ENCODE data around the gene MTCL1. TPM values are rescaled to one million over a fixed set of nuclear protein-coding genes. Genes with fewer than 3 reads are reported as not detected.

MTCL1 gene
- total RNA-seq, 1 donor from 2014 or later: 100 TPM

DNA sequence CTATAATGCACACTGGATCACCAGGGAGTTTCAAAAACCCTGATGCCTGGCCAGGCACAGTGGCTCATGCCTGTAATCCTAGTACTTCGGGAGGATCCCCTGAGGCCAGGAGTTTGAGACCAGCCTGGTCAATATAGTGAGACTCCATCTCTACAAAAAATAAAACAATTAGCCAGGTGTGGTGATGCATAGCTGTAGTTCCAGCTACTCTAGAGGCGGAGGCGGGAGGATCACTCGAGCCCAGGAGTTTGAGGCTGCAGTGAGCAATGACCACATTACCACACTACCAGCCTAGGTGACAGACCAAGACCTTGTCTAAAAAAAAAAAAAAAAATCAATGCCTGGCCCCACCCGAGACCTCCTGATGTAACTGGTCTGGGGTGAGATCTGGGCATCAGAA, 137.2 kb downstream of the MTCL1 start:
- Mint-ChIP-seq H3K27ac (ENCODE audit: unreplicated experiment) (no peak overlapping the region), H3K4me1 (ENCODE audit: low read depth, unreplicated experiment) (no peaks in the 10 kb centered on the region), H3K9me3 (ENCODE audit: unreplicated experiment) (peaks cover 4% of the 10 kb centered on the region), H3K36me3 (ENCODE audit: unreplicated experiment) (no peaks in the 10 kb centered on the region), H3K27me3 (ENCODE audit: unreplicated experiment) (no peaks in the 10 kb centered on the region), H3K4me3 (ENCODE audit: unreplicated experiment) (no peak overlapping the region)
- TF ChIP-seq, protein P1, sequence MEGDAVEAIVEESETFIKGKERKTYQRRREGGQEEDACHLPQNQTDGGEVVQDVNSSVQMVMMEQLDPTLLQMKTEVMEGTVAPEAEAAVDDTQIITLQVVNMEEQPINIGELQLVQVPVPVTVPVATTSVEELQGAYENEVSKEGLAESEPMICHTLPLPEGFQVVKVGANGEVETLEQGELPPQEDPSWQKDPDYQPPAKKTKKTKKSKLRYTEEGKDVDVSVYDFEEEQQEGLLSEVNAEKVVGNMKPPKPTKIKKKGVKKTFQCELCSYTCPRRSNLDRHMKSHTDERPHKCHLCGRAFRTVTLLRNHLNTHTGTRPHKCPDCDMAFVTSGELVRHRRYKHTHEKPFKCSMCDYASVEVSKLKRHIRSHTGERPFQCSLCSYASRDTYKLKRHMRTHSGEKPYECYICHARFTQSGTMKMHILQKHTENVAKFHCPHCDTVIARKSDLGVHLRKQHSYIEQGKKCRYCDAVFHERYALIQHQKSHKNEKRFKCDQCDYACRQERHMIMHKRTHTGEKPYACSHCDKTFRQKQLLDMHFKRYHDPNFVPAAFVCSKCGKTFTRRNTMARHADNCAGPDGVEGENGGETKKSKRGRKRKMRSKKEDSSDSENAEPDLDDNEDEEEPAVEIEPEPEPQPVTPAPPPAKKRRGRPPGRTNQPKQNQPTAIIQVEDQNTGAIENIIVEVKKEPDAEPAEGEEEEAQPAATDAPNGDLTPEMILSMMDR (IDR thresholded peaks at IDR 0.05; ENCODE audit: partially characterized antibody, unreplicated experiment): no peak
- no peak for DNase-seq

DNA sequence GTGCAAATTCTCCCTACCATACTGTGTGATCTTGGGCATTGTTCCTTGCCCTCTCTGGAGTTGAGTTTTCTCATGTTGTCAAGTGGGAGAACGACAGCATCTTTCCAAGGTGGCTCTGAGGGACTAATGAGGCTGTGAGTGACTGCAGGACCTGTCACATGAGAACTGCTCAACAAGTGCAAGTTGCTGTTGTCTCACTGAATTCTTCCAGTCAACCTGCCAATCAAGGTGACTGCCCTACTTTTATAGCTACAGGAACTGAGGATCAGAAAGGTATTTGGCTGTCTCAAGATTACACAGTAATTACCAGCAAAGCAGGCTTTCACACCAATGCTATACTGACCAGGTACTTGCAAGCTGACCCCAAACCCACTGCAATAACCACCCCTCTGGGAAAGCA, 137.6 kb downstream of the MTCL1 start:
- TF ChIP-seq, protein P1 (IDR thresholded peaks at IDR 0.05; ENCODE audit: partially characterized antibody, unreplicated experiment): no peak
- peaks cover 4% of the 10 kb centered on the region for H3K9me3 Mint-ChIP-seq (ENCODE audit: unreplicated experiment)
- H3K36me3 Mint-ChIP-seq (ENCODE audit: unreplicated experiment): no peaks in the 10 kb centered on the region

DNA sequence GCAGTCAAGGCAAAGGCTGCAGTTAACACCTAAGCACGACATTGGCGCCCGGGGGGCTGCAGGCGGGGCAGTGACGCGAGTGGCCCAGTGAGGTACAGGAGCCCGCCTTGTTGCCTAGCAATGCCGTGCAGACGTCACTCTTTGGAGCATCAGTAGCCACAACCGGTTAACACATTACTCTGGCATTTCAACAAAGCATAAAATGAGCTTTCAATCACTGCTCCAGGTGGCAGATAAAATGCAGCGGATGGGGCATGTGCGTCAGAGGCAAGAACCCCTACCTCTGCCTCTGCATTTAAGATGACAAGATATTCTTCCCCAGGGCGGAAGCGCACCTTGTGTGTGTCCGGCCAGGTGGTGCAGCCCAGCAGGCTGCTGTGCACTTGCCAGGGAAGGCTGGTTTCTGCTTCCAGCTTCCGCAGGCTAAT, 139.4 kb downstream of the MTCL1 start:
- DNase-seq: no peak
- TF ChIP-seq, protein P1 (IDR thresholded peaks at IDR 0.05; ENCODE audit: partially characterized antibody, unreplicated experiment): no peak
- Mint-ChIP-seq H3K27me3 (ENCODE audit: unreplicated experiment) (peaks cover 3% of the 10 kb centered on the region), H3K27ac (ENCODE audit: unreplicated experiment) (no peak overlapping the region), H3K4me1 (ENCODE audit: low read depth, unreplicated experiment) (no peaks in the 10 kb centered on the region), H3K9me3 (ENCODE audit: unreplicated experiment) (peaks cover 3% of the 10 kb centered on the region), H3K36me3 (ENCODE audit: unreplicated experiment) (no peaks in the 10 kb centered on the region), H3K4me3 (ENCODE audit: unreplicated experiment) (no peak overlapping the region)

More for the DNA sequence above, 137.6 kb downstream of the MTCL1 start:
- Mint-ChIP-seq H3K27ac (ENCODE audit: unreplicated experiment) (no peak overlapping the region), H3K4me3 (ENCODE audit: unreplicated experiment) (no peak overlapping the region), H3K4me1 (ENCODE audit: low read depth, unreplicated experiment) (no peaks in the 10 kb centered on the region), H3K27me3 (ENCODE audit: unreplicated experiment) (no peaks in the 10 kb centered on the region)
- DNase-seq: no peak

DNA sequence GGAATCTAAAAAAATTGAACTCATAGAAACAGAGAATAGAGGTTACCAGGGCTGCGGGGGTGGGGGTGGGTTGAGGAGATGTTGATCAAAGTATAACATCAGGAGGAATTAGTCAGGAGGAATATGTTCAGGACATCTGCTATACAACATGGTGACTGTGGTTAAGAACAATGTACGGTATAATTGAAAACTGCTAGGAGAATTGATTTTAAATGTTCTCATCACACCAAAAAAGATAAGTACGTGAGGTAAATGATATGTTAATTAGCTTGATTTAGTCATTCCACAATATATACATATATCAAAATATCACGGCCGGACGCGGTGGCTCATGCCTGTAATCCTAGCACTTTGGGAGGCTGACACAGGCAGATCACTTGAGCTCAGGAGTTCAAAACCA, 140.2 kb downstream of the MTCL1 start:
- Mint-ChIP-seq H3K27me3 (ENCODE audit: unreplicated experiment) (peaks cover 3% of the 10 kb centered on the region), H3K9me3 (ENCODE audit: unreplicated experiment) (peaks cover 3% of the 10 kb centered on the region), H3K36me3 (ENCODE audit: unreplicated experiment) (no peaks in the 10 kb centered on the region), H3K4me1 (ENCODE audit: low read depth, unreplicated experiment) (no peaks in the 10 kb centered on the region), H3K4me3 (ENCODE audit: unreplicated experiment) (no peak overlapping the region), H3K27ac (ENCODE audit: unreplicated experiment) (peak overlapping the region; percentile 11)
- DNase-seq: no peak
- TF ChIP-seq, protein P1 (IDR thresholded peaks at IDR 0.05; ENCODE audit: partially characterized antibody, unreplicated experiment): no peak

DNA sequence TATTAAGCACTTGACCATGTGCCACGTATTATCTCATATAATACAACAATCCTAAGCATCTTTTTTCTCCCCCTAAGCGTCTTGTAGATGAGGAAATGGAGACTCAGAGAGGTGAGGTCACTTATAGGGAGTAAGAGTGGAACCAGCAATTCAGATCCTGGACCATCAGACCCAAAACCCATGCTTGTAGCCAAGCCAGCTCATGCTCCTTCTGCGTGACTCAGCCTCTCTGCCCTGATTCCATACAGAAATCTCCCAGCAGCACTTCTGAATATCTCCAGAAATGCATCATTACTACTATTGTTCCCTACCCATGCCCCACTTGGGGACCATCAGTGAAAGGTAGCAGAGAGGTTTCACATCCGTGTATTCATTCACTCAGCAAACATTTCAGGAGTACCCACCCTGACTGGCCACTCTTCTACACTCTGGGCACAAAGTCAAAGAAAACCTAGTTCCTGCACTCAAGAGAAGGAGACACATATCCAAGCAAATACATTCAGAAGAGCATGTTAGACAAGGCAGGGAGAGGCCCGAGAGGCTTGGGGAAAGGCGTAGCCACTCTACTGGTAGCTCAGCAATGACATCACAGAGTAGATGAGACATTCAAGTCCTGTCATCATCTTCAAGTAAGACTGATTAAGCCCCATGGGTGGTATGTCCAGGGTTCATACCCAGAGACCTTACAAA, 141.9 kb downstream of the MTCL1 start:
- H3K27me3 Mint-ChIP-seq (ENCODE audit: unreplicated experiment): peaks cover 3% of the 10 kb centered on the region
- no peaks in the 10 kb centered on the region for H3K4me1 Mint-ChIP-seq (ENCODE audit: low read depth, unreplicated experiment)
- peaks cover 3% of the 10 kb centered on the region for H3K9me3 Mint-ChIP-seq (ENCODE audit: unreplicated experiment)
- H3K27ac Mint-ChIP-seq (ENCODE audit: unreplicated experiment): no peak overlapping the region
- TF ChIP-seq, protein P1 (IDR thresholded peaks at IDR 0.05; ENCODE audit: partially characterized antibody, unreplicated experiment): no peak
- H3K36me3 Mint-ChIP-seq (ENCODE audit: unreplicated experiment): no peaks in the 10 kb centered on the region
- no peak overlapping the region for H3K4me3 Mint-ChIP-seq (ENCODE audit: unreplicated experiment)
- DNase-seq: no peak

Measured in glutamatergic neuron (in vitro differentiated cells).